CD4-positive, alpha-beta T cell (primary cell): ENCODE data around the gene GIT1. TPM values are rescaled to one million over a fixed set of nuclear protein-coding genes. Genes with fewer than 3 reads are reported as not detected.
A peak's percentile ranks its signal among the peaks of the same experiment; 100 is the strongest.

Source experiments
- ATAC-seq: fragments of 200-7000 bp; cut with Tn5 transposase; one replicate; pipeline ENCODE4 v1.10.0; 2022; ENCODE audit warnings: mild to moderate bottlenecking; ENCODE audit not compliant: poor library complexity
- CTCF ChIA-PET: fragments of 350-600 bp; sonication (Branson Sonifier 250); formaldehyde crosslinking; loops from one replicate; lab custom pipeline; 2021; ENCODE audit warnings: antibody characterized with exemption, inconsistent platforms; lab: Charles Lee
- POLR2A ChIA-PET: fragments of 350-600 bp; sonication (Branson Sonifier 250); formaldehyde crosslinking; loops from one replicate; lab custom pipeline; 2021; ENCODE audit warnings: antibody characterized with exemption, inconsistent platforms; lab: Charles Lee
- DNase-seq, 14 experiments: peaks; one replicate each; pipeline ENCODE4 v3.0.0-alpha.2; 2013 to 2020; ENCODE audit warnings: mixed read lengths in 2 of 14
- H3K27ac ChIP-seq, 2 donors: one replicate each; pipeline versions ENCODE4 v1.5.1 to v1.7.0; 2013; ENCODE audit warnings: low read length in 2 of 2, low read depth in 1 of 2, mild to moderate bottlenecking in 1 of 2
- H3K27me3 ChIP-seq, 2 experiments: 1 replicate in 1 of 2; 2 replicates in 1 of 2; pipeline versions ENCODE4 v1.6.1 to v1.7.0; 2013; ENCODE audit warnings: low read length in 2 of 2, control low read depth in 1 of 2, mild to moderate bottlenecking in 1 of 2, moderate library complexity in 1 of 2; ENCODE audit not compliant: insufficient read depth in 2 of 2, control insufficient read depth in 1 of 2
- H3K36me3 ChIP-seq: one replicate; pipeline ENCODE4 v1.6.1; 2013; ENCODE audit warnings: low read length, control low read depth; ENCODE audit not compliant: insufficient read depth
- H3K4me1 ChIP-seq: one replicate; pipeline ENCODE4 v1.6.1; 2013; ENCODE audit warnings: low read length, control low read depth; ENCODE audit not compliant: insufficient read depth
- H3K4me3 ChIP-seq: one replicate; pipeline ENCODE4 v1.5.1; 2013; ENCODE audit warnings: mild to moderate bottlenecking, low read length, moderate library complexity
- H3K9me3 ChIP-seq, 2 experiments: 1 replicate in 1 of 2; 2 replicates in 1 of 2; pipeline versions ENCODE4 v1.6.1 to v1.7.0; 2013; ENCODE audit warnings: low read length in 2 of 2, mild to moderate bottlenecking in 2 of 2, control low read depth in 1 of 2, moderate library complexity in 1 of 2; ENCODE audit not compliant: control insufficient read depth in 1 of 2, insufficient read depth in 1 of 2
- H3K27ac Mint-ChIP-seq: one replicate; pipeline ENCODE4 v1.8.0; 2020; ENCODE audit warnings: mixed read lengths
- H3K27me3 Mint-ChIP-seq: one replicate; pipeline ENCODE4 v1.8.0; 2021; ENCODE audit warnings: mixed read lengths
- H3K36me3 Mint-ChIP-seq: one replicate; pipeline ENCODE4 v1.8.0; 2021; ENCODE audit warnings: low read depth, mixed read lengths
- H3K4me1 Mint-ChIP-seq: one replicate; pipeline ENCODE4 v1.8.0; 2021; ENCODE audit warnings: low read depth, mixed read lengths
- H3K4me3 Mint-ChIP-seq: one replicate; pipeline ENCODE4 v1.8.0; 2020; ENCODE audit warnings: mild to moderate bottlenecking, mixed read lengths
- H3K9me3 Mint-ChIP-seq: one replicate; pipeline ENCODE4 v1.8.0; 2020; ENCODE audit warnings: mixed read lengths
- CTCF ChIP-seq: fragments of 200-600 bp; IDR thresholded peaks from one replicate; pipeline ENCODE4 v1.8.0; 2022; ENCODE audit warnings: antibody characterized with exemption, mild to moderate bottlenecking
- intact Hi-C, 2 experiments: fragments of 100-400 bp; cut with DNase I in 1 of 2; cut with micrococcal nuclease in 1 of 2; formaldehyde crosslinking; loops; one replicate each; pipeline versions ENCODE4 v1.15.1 to v1.9.0; 2023 to 2025; cut with DNase I, micrococcal nuclease
- total RNA-seq, 174 experiments: library from RNA in 2 of 174; stranded (reverse) in 2 of 174; gene quantifications; one replicate each; pipeline ENCODE4 v1.2.3 and lab custom pipeline; 2021 to 2026

The GIT1 gene
- total RNA-seq, 2 experiments from 2014 or later, result 35.8 to 36.7 TPM

- ChIA-PET POLR2A (interaction anchor here (1.5 kb wide), 1 partner anchor 348 kb away, joined by 3 read pairs; no protein-coding TSS in a partner anchor), CTCF (interaction anchor here (0.5 to 7.8 kb wide), 4 partner anchors 9 to 224 kb away, joined by 3 to 48 read pairs (median 19); partner anchors contain the start of gene ANKRD13B)
- DNase-seq (peak in 1 of 14 experiments; percentile 12), ATAC-seq (no peak)
- Histone ChIP-seq H3K4me3 (no peak overlapping the region), H3K4me1 (peaks cover 59% of the 10 kb centered on the region), H3K27ac (no peak overlapping the region), H3K27me3 (no peaks in the 10 kb centered on the region), H3K9me3 (no peaks in the 10 kb centered on the region), H3K36me3 (peaks cover 39% of the 10 kb centered on the region)
- peaks cover 59% of the 10 kb centered on the region for H3K4me1 Mint-ChIP-seq
- peaks cover 27% of the 10 kb centered on the region for H3K36me3 Mint-ChIP-seq
- TF ChIP-seq CTCF, result no peak
- intact Hi-C loops, result loop anchor here in 1 of 2 experiments (5.0 to 10.0 kb wide), 4 partner anchors 349 to 839 kb away; partner anchors contain the start of genes PHF12, SSH2 and TRAF4
- H3K27ac Mint-ChIP-seq, result peak overlapping the region; percentile 45
- H3K4me3 Mint-ChIP-seq, result peak overlapping the region; percentile 30
- no peaks in the 10 kb centered on the region for H3K27me3 Mint-ChIP-seq
- no peaks in the 10 kb centered on the region for H3K9me3 Mint-ChIP-seq
Observed at GRCh38 chr17:29583324-29584248, 5.9 kb downstream of the GIT1 start.

DNA sequence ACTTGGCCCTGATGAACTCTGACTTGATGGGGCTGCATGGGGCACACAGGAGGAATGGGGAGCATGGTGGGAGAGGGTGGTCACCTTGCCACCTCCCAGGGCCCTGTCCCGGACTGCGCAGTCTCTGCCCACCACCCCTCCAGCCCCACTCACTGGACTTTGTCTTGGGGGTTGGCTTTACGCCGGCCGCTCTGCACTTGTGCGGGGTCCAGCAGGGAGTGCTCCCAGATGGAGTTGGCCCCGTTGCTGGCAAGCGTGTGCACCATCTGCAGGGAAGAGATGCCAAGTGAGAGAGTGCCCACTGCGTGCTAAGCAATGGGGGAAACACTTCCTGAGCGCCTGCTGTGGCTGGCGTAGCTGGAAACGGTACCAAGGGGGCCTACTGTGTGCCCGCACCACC, 6.7 kb downstream of the GIT1 start:
- DNase-seq (peak in 1 of 14 experiments; percentile 9), ATAC-seq (no peak)
- no peaks in the 10 kb centered on the region for H3K27me3 ChIP-seq
- H3K27ac ChIP-seq, result no peak overlapping the region
- TF ChIP-seq CTCF, result no peak
- intact Hi-C loops, result loop anchor here in 1 of 2 experiments (5.0 to 10.0 kb wide), 4 partner anchors 350 to 838 kb away; partner anchors contain the start of genes PHF12, SSH2 and TRAF4
- H3K36me3 ChIP-seq, result peaks cover 47% of the 10 kb centered on the region
- no peaks in the 10 kb centered on the region for H3K27me3 Mint-ChIP-seq
- ChIA-PET POLR2A (interaction anchor here (1.5 kb wide), 1 partner anchor 349 kb away, joined by 3 read pairs; no protein-coding TSS in a partner anchor), CTCF (interaction anchor here (3.4 to 7.8 kb wide), 3 partner anchors 10 to 35 kb away, joined by 18 to 48 read pairs (median 34); partner anchors contain the start of gene ANKRD13B)
- H3K36me3 Mint-ChIP-seq, result peaks cover 31% of the 10 kb centered on the region
- peaks cover 53% of the 10 kb centered on the region for H3K4me1 Mint-ChIP-seq
- no peak overlapping the region for H3K27ac Mint-ChIP-seq
- H3K4me3 Mint-ChIP-seq, result no peak overlapping the region
- H3K4me3 ChIP-seq, result no peak overlapping the region
- no peaks in the 10 kb centered on the region for H3K9me3 ChIP-seq
- H3K9me3 Mint-ChIP-seq, result no peaks in the 10 kb centered on the region
- peaks cover 51% of the 10 kb centered on the region for H3K4me1 ChIP-seq

DNA sequence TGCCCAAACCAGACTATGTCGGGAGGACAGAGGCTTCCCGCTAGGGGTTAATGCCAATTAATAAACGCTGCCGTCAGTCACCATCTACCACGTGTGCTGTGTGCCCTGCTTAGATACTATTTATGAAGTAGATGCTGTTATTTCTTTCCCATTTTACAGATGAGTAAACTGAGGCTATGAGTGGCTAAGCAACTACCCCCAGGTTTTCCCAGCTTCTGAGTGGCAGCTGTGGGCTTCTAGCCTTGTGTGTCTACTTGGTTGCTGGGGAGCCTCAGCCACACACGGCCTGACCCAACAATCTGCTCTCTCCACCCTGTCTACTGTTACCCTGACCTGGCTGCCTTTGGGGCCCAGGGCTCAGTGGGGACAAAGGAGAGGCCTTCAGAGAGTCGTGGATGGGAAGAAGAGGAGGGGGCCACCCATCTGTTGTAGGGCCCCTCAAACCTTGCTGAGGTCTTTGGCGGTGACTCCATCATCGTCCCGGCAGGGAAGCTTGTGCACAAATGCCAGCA, 7.1 kb downstream of the GIT1 start:
- no peaks in the 10 kb centered on the region for H3K9me3 ChIP-seq
- no peak overlapping the region for H3K4me3 ChIP-seq
- CTCF ChIA-PET, result interaction anchor here (3.4 to 7.8 kb wide), 3 partner anchors 10 to 35 kb away, joined by 18 to 48 read pairs (median 34); partner anchors contain the start of gene ANKRD13B
- H3K9me3 Mint-ChIP-seq, result no peaks in the 10 kb centered on the region
- intact Hi-C loops, result loop anchor here in 1 of 2 experiments (5.0 to 10.0 kb wide), 4 partner anchors 350 to 838 kb away; partner anchors contain the start of genes PHF12, SSH2 and TRAF4
- H3K4me3 Mint-ChIP-seq, result no peak overlapping the region
- no peaks in the 10 kb centered on the region for H3K27me3 ChIP-seq
- peaks cover 52% of the 10 kb centered on the region for H3K36me3 ChIP-seq
- H3K4me1 ChIP-seq, result peaks cover 47% of the 10 kb centered on the region
- peaks cover 33% of the 10 kb centered on the region for H3K36me3 Mint-ChIP-seq
- TF ChIP-seq CTCF, result no peak
- H3K27me3 Mint-ChIP-seq, result no peaks in the 10 kb centered on the region
- ATAC-seq (no peak), DNase-seq (no peak)
- POLR2A ChIA-PET, result interaction anchor here (1.0 to 3.0 kb wide), 4 partner anchors 9 to 35 kb away, joined by 3 to 14 read pairs (median 10); partner anchors contain the start of gene TP53I13
- peaks cover 48% of the 10 kb centered on the region for H3K4me1 Mint-ChIP-seq
- no peak overlapping the region for H3K27ac ChIP-seq
- H3K27ac Mint-ChIP-seq, result peak overlapping the region; percentile 27
